AG09309 (cell line): Measurements from ENCODE around the gene ACKR3.

Experiments
- DNase-seq: peaks from one replicate; pipeline ENCODE4 v3.0.0-alpha.2; 2010; ENCODE audit warnings: low read depth
- H3K4me3 ChIP-seq: 2 replicates; pipeline ENCODE4 v1.5.1; 2011; ENCODE audit warnings: mild to moderate bottlenecking, low read depth, low read length, moderate library complexity; ENCODE audit not compliant: control insufficient read depth
- TF ChIP-seq, protein P1 (sequence below): IDR thresholded peaks from 2 replicates; pipeline ENCODE4 v1.5.1; 2011; ENCODE audit warnings: mild to moderate bottlenecking, low read depth, low read length, inconsistent platforms; ENCODE audit not compliant: insufficient read depth, control insufficient read depth; ENCODE audit errors: missing control alignments

The ACKR3 gene

DNA sequence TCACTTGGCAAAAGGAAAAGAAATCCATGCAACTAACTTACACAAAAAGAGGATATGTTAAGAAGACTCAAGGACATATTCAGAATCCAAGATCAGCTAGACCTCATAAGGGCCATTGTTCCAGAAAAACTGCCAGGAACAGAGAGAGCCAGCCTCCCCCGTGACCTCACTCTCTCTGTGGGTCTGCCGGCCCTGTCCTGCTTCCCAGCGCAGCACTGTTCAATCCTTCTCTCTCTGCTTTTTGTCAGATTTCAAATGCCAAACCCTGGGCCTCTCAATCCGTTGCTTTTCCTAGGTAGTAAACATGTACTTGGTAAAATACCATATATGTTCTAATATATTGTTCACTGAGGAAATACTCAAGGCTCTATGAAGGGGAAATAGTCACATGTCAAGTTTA, 40.0 kb upstream of the ACKR3 start:
- no peak overlapping the region for H3K4me3 ChIP-seq
- TF ChIP-seq, protein P1, sequence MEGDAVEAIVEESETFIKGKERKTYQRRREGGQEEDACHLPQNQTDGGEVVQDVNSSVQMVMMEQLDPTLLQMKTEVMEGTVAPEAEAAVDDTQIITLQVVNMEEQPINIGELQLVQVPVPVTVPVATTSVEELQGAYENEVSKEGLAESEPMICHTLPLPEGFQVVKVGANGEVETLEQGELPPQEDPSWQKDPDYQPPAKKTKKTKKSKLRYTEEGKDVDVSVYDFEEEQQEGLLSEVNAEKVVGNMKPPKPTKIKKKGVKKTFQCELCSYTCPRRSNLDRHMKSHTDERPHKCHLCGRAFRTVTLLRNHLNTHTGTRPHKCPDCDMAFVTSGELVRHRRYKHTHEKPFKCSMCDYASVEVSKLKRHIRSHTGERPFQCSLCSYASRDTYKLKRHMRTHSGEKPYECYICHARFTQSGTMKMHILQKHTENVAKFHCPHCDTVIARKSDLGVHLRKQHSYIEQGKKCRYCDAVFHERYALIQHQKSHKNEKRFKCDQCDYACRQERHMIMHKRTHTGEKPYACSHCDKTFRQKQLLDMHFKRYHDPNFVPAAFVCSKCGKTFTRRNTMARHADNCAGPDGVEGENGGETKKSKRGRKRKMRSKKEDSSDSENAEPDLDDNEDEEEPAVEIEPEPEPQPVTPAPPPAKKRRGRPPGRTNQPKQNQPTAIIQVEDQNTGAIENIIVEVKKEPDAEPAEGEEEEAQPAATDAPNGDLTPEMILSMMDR: no peak
- DNase-seq: no peak

DNA sequence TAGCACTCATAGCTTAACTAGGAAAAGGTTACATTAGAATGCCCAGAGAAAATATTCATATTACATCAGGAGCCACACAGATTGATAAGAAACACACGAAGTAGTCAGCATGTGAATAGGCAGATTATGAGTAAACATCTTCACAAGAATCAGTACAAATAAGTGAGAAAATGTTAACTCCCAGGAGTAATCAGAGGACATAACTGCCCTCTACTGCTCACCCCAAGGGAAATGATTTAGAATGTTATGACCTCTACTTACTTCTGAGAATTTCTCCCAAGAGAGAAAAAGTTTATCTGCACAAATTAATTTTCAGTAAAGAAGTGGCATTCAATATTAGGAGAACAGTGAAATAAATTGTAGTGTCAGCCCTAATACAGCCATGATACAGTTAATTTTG, 39.1 kb upstream of the ACKR3 start:
- DNase-seq: no peak
- TF ChIP-seq, protein P1: no peak
- H3K4me3 ChIP-seq: no peak overlapping the region

DNA sequence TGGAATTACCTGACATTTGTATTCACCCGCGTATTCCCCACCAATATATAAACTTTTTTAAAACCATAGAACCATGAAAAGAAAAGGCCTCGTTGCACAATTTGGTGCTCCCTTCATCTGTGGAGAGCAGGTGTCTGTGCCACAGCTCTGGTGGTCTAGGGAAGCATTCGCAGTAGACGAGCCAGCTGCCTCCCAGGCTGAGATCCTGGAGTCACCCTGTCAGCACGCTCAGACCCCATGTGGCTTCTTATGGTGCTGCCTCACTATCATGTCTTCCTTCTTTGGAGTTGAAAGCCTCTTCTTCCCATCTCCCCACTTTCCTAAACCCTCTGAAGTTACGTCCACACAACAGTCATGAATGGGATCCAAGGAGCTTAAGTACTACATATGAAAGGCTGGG, 38.4 kb upstream of the ACKR3 start:
- DNase-seq: no peak
- TF ChIP-seq, protein P1: no peak
- no peak overlapping the region for H3K4me3 ChIP-seq

DNA sequence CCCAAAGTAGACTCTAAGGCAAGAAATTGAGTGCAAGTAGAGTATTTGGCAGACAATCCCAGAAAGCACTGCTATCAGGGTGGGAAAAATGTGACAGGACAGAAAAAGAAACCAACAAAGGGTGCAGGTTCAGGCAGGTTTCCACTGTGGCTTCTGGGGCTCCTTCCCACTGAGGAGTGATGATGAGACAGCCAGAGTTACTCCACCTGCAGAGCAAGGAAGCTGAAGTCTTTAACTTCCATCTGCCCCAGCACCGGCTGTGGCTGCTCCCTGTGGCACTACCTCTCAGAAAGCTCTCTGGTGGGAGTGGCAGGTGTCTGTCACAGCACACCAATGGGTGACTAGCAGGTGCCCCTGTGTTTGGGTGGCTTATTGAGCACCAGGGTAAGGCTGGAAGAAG, 37.6 kb upstream of the ACKR3 start:
- no peak overlapping the region for H3K4me3 ChIP-seq
- TF ChIP-seq, protein P1: no peak
- no peak for DNase-seq

DNA sequence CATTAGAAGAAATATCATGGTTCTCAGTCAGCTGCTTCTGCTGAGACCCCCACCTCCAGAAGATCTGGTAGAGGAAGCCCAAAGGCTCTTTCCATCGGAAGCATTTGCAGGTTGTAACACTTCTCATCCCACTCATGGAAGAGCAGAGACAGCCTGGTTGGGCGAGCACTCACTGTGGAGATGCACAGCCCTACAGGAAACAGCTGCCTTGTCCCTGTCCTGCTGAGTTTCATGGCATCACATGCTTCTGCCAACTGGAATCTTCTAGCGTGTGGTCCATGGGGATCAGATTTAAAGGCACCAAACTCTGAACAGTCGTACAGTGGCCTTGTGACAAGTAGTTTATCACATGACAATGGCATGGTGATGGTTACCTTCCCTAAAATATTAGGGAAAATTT, 36.3 kb upstream of the ACKR3 start:
- no peak overlapping the region for H3K4me3 ChIP-seq
- TF ChIP-seq, protein P1: no peak
- DNase-seq: no peak

DNA sequence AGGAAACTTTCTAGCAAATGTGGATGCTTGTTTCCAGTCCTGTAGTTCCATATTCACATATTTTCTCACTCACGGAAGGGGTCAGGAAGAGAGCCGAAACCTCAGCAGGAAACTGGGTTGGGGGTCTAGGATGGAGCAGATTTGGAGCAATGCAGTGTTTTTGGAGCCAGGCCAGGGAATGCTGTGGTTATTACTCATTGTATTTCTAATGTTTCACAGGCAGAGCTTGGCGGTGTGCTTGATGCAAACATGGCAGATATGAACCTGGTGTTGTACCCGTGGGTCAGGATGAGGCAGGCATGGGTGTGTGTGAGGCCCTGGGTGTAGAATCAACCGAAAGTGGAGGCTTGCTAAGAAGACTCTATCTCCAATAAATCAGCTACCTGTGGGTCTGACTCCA, 34.6 kb upstream of the ACKR3 start:
- DNase-seq: no peak
- TF ChIP-seq, protein P1: no peak
- no peak overlapping the region for H3K4me3 ChIP-seq

DNA sequence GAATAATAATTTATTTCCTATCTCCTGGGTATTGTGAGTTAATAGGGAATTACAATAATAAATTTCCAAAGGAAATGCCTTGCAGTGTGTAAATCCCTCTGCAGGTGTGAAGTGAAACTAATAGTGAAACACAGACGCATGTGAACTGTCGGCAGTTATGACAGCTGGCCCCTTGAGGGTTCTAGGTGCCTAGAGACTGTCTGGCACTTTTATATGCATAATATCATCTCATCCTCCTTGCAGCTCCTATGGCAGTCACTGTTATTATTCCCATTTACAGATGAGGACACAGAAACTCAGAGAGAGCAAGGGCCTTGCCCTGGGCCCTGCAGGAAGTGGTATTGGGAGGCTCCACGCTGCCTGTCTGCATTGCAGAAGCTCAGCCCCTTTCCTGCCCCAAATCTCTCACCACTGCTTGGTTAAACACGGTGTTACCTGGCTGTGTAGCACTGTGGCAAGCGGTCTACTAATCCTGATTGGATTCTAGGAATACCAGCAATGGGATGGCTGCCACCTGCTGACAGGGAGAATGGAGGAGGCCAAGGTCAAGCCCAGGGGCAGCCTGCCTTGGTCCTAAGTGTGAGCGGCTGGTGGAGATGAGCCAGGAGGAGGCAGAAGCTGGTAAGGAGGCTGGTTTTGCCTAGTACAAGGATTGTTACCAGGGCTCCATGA, 32.8 kb upstream of the ACKR3 start:
- no peak for DNase-seq
- no peak overlapping the region for H3K4me3 ChIP-seq
- TF ChIP-seq, protein P1: no peak
